ENCODE data around the gene TMEM203. TPM values are rescaled to one million over a fixed set of nuclear protein-coding genes. Genes with fewer than 3 reads are reported as not detected.
A peak's percentile ranks its signal among the peaks of the same experiment; 100 is the strongest.

TMEM203 gene
- total and polyA plus RNA-seq, 9 donors, result 29.2 to 40.8 (median 37.5) TPM

DNA sequence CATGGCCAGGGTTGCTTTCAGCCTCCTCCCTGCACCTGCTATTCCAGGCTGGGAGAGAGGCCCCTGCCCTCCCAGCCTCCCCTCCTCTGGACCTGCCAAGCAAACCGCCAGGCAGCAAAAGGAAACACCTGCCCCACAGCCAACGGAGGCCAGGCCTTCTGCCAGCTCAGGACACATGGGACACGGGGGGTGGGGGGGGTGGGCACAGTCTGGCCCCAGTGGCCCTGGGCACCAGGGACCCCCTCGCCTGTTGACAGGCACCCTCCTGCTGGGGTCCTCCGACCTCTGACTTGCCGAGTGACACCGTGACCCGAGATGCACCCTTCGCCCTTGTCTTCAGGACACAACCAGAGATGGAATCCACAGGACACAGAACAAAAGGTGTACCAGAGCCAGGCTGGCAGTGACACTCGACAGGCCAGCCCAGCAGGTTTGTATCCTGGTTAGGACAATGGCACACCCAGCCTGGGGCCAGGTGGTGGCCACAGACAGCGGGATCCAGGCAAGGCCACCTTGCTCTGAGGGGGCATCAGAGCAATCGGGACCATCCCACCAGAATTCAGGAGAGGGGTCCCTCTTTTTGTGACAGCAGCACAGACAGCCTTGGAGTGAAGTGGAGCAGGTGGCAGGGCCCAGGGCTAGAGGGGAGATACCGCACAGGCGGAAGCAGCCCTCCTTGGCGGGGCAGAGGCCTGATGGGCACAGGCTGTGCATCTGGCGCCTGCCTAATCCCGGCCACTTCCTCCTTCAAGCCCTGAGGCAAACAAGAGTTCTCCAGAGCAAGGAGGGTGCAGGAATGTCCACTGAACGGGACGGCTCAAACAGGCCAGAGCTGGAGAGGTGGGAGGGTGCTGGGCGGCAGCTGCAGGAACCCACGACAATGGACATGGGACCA is 32.3 kb downstream of the TMEM203 start:
- Histone ChIP-seq H3K27me3 (peaks cover 4% of the 10 kb centered on the region), H3K36me3 (no peaks in the 10 kb centered on the region), H3K4me3 (no peak overlapping the region), H3K4me1 (ENCODE audit: insufficient read depth) (peaks cover 10% of the 10 kb centered on the region), H3K27ac (no peak overlapping the region), H3K9me3 (no peaks in the 10 kb centered on the region)
- 60 to 65% (median 65%) methylated on average over 20 to 21 of the region's 21 CpGs for WGBS, 3 donors
- TF ChIP-seq EP300 (IDR thresholded peaks at IDR 0.05) (no peak), POLR2A (IDR thresholded peaks at IDR 0.05) (no peak)
- TF ChIP-seq, protein P1, sequence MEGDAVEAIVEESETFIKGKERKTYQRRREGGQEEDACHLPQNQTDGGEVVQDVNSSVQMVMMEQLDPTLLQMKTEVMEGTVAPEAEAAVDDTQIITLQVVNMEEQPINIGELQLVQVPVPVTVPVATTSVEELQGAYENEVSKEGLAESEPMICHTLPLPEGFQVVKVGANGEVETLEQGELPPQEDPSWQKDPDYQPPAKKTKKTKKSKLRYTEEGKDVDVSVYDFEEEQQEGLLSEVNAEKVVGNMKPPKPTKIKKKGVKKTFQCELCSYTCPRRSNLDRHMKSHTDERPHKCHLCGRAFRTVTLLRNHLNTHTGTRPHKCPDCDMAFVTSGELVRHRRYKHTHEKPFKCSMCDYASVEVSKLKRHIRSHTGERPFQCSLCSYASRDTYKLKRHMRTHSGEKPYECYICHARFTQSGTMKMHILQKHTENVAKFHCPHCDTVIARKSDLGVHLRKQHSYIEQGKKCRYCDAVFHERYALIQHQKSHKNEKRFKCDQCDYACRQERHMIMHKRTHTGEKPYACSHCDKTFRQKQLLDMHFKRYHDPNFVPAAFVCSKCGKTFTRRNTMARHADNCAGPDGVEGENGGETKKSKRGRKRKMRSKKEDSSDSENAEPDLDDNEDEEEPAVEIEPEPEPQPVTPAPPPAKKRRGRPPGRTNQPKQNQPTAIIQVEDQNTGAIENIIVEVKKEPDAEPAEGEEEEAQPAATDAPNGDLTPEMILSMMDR (IDR thresholded peaks at IDR 0.05), result no peak
- DNase-seq, result no peak
- intact Hi-C loops (cut with DNase I), result no loop called here

DNA sequence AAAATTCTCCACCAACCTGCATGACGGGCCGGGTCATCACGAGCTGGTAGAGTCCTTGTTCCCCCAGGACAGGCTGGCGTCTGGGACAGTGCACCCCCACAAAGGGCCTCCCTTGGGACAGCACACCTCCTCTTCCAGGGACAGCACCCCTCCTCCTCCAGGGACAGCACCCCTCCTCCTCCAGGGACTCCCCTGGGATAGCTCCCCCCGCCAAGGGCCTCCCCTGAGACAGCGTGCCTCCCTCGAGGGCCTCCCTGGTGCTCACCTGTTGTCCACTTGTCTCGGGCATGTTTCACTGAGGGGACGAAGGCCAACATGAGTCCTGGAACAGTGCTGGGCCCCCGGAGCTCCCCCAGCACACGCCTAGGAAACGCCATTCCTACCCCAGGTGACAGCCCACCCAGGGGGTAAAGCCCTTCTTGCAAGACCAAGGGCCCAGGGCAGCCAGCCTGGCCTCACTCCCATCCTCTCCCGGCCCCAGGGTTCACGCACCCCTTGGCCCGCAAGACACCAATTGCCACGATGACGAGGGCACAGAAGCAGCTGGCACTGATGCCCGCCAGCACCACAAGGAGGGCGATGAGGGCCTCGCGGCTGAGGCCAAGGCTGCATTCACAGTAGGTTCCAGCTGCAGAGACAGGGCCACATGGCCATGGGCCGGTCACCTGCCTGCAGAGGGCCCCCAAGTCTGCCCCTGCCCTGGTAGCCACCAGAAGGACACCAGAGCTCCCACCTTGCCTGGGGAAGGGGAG is 34.1 kb downstream of the TMEM203 start:
- H3K36me3 ChIP-seq, result no peaks in the 10 kb centered on the region
- H3K9me3 ChIP-seq, result no peaks in the 10 kb centered on the region
- H3K4me3 ChIP-seq, result no peak overlapping the region
- H3K4me1 ChIP-seq (ENCODE audit: insufficient read depth), result peaks cover 14% of the 10 kb centered on the region
- WGBS, 3 donors, result 73 to 80% (median 75%) methylated on average over 15 to 22 of the region's 22 CpGs
- no peak for DNase-seq
- H3K27me3 ChIP-seq, result peaks cover 12% of the 10 kb centered on the region
- no peak overlapping the region for H3K27ac ChIP-seq
- TF ChIP-seq POLR2A (IDR thresholded peaks at IDR 0.05) (no peak), EP300 (IDR thresholded peaks at IDR 0.05) (no peak)
- TF ChIP-seq, protein P1 (IDR thresholded peaks at IDR 0.05), result no peak
- intact Hi-C loops (cut with DNase I), result no loop called here

DNA sequence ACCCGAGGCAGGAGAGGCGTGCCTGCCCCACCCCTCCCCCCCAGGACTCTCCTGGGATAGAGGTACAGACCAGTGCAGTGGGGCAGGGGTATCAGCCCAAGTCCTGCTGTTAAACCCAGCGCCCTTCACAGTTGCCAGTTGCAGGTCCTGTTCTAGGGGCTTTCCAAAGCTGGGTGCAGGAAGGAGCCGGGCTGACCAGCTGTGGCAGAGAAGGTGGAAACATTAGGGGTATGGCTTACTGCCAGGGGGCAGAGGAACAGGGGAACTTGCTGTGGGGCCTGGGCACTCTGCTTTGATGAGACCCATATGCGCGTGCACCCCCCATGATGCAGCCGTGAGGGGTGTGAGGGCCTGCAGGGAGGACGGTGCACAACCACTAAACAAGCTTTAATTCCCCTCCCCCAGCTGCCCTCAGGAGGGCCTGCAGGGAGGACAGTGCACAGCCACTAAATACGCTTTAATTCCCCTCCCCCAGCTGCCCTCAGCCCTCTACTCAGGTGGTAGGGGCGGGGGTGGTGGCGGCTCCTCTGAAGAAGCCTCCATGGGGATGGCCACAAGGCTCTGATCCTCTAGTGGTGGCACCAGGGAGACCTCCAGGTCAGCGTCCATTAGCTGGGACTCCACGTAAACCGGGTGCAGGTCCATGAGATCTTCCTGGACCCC is 34.8 kb downstream of the TMEM203 start:
- H3K4me1 ChIP-seq (ENCODE audit: insufficient read depth), result peaks cover 14% of the 10 kb centered on the region
- no peak overlapping the region for H3K27ac ChIP-seq
- 30 to 43% (median 38%) methylated on average over 14 of the region's 14 CpGs for WGBS, 3 donors
- H3K36me3 ChIP-seq, result no peaks in the 10 kb centered on the region
- no peak for DNase-seq
- TF ChIP-seq POLR2A (IDR thresholded peaks at IDR 0.05), result no peak
- no peak for TF ChIP-seq EP300 (IDR thresholded peaks at IDR 0.05)
- TF ChIP-seq, protein P1 (IDR thresholded peaks at IDR 0.05), result no peak
- H3K4me3 ChIP-seq, result no peak overlapping the region
- no peaks in the 10 kb centered on the region for H3K9me3 ChIP-seq
- intact Hi-C loops (cut with DNase I), result no loop called here
- H3K27me3 ChIP-seq, result peaks cover 18% of the 10 kb centered on the region

DNA sequence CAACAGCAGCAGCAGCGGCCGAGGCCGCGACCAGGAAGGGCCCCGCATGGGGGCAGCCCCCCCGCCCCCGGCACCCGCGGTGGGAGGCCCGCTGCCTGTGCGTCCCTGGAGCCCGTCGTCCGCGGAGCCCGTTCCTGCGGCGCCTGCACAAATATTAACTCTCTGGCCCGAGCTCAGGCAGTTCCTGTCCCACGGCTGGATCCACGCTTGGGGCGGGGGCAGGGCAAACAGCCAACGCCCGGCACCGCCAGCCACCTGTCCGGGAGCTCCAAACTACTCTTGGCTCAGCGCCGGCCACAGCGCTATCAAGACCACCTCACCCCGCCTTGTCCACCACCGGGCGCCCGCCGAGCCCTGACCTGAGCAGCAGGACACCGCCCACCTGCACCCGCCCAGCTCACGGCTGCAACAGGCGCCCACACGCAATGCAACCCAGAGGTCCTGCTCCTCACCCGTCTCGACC is 35.5 kb downstream of the TMEM203 start, which contains the start of gene LRRC26:
LRRC26 (minus strand) TSS at position 156 of the 463 bp plus-strand sequence; CDS start at position 48, 108 bp downstream.
- H3K27me3 ChIP-seq, result peaks cover 21% of the 10 kb centered on the region
- intact Hi-C loops (cut with DNase I), result no loop called here
- no peak within 1 kb of the TSS for H3K27ac ChIP-seq
- DNase-seq, result no peak
- H3K4me1 ChIP-seq (ENCODE audit: insufficient read depth), result peaks cover 14% of the 10 kb centered on the region
- no peak for TF ChIP-seq EP300 (IDR thresholded peaks at IDR 0.05)
- TF ChIP-seq, protein P1 (IDR thresholded peaks at IDR 0.05), result no peak
- no peak for TF ChIP-seq POLR2A (IDR thresholded peaks at IDR 0.05)
- peak within 1 kb of the TSS; percentile 18 for H3K4me3 ChIP-seq
- no peaks in the 10 kb centered on the region for H3K9me3 ChIP-seq
- H3K36me3 ChIP-seq, result no peaks in the 10 kb centered on the region
- 4 to 9% (median 5%) methylated on average over 36 to 41 of the region's 41 CpGs for WGBS, 3 donors

Data from ovary (tissue), 9 donors.